GF-D8 (cell line): ENCODE results near the gene CPNE4.
"Not testable (repeated sequence)": the region's sequence is repeated elsewhere in the genome, so short reads cannot be mapped to it uniquely, and the experiment has no call there.

Source experiments
- DNase-seq: peaks from one replicate; lab custom pipeline; 2025; lab: John Stamatoyannopoulos, UW

CPNE4 gene

GRCh38 chr3:132034486-132035464 is at the start of gene CPNE4:
CPNE4 (minus strand) TSS chr3:132035014.
- peak; percentile 11 for DNase-seq

- DNase-seq: no peak
Observed at GRCh38 chr3:132083583-132084279, 48.9 kb upstream of the CPNE4 start.

- DNase-seq: no peak
Observed at GRCh38 chr3:132083159-132083558, 48.3 kb upstream of the CPNE4 start.

- no peak for DNase-seq
Observed at GRCh38 chr3:132079147-132079546, 44.3 kb upstream of the CPNE4 start.

GRCh38 chr3:132073771-132074170 is 39.0 kb upstream of the CPNE4 start:
- DNase-seq: no peak

- DNase-seq: no peak
Observed at GRCh38 chr3:132071043-132071442, 36.2 kb upstream of the CPNE4 start.

- no peak for DNase-seq
Observed at GRCh38 chr3:132064114-132064513, 29.3 kb upstream of the CPNE4 start.

GRCh38 chr3:132062535-132062934 is 27.7 kb upstream of the CPNE4 start:
- DNase-seq: no peak

- no peak for DNase-seq
Observed at GRCh38 chr3:132055872-132056271, 21.1 kb upstream of the CPNE4 start.

GRCh38 chr3:132047209-132047608 is 12.4 kb upstream of the CPNE4 start:
- no peak for DNase-seq

GRCh38 chr3:132044874-132045273 is 10.1 kb upstream of the CPNE4 start:
- DNase-seq: not testable (repeated sequence)

GRCh38 chr3:132042681-132043080 is 7.9 kb upstream of the CPNE4 start:
- DNase-seq: no peak

GRCh38 chr3:132038198-132038825 is 3.5 kb upstream of the CPNE4 start:
- DNase-seq: no peak

GRCh38 chr3:132037581-132037980 is 2.8 kb upstream of the CPNE4 start:
- no peak for DNase-seq

GRCh38 chr3:132037056-132037455 is 2.2 kb upstream of the CPNE4 start:
- DNase-seq: no peak

GRCh38 chr3:132034097-132034485 is 723 bp downstream of the CPNE4 start:
- no peak for DNase-seq

- no peak for DNase-seq
Observed at GRCh38 chr3:132033471-132033870, 1.3 kb downstream of the CPNE4 start.

- DNase-seq: no peak
Observed at GRCh38 chr3:132032959-132033358, 1.9 kb downstream of the CPNE4 start.

GRCh38 chr3:132029182-132029902 is 5.5 kb downstream of the CPNE4 start:
- DNase-seq: peak; percentile 6

GRCh38 chr3:132022914-132023313 is 11.9 kb downstream of the CPNE4 start:
- no peak for DNase-seq

GRCh38 chr3:132020058-132020457 is 14.8 kb downstream of the CPNE4 start:
- no peak for DNase-seq

GRCh38 chr3:132017137-132017536 is 17.7 kb downstream of the CPNE4 start:
- DNase-seq: no peak
